Measurements from ENCODE around the gene TTLL12.

Gene TTLL12

DNA sequence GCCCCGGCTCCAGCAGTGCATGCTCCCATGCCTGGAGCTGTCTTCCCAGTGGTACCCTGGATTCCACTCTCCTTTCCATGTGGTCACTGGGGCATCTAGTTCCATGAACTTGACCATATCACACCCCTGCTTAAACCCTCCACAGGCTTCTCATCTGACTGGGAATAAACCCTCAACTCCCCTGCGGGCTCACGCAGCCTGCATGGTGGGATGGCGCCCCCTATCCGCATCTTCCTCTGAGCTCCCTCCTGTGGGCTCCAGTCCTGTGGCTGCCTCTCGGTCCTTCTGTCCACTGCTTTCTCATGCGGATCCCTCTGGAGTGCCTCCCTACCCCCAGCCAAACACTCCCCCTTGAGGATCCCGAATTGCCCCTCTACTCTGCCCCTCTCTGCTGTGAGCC, 41.4 kb upstream of the TTLL12 start:
- peaks cover 0 to 55% of the 10 kb centered on the region in 2 donors for H3K27me3 ChIP-seq

DNA sequence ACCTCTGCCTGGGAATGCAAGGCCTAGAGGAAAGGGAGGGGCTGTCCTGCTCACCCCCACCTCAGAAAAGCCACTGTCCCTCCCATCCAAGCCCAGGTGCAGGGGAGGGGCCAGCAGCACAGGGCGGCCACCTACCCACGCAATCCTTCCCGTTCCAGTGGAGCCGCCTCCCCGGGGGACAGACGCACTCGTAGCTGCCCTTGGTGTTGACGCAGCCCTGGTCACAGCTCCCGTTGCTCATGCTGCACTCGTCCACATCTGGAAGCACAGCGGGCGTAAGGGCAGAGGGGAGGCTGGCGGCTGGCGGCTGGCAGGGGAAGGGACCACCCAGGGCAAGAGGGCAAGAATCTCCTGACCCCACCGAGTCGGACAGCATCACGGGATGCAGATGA, 40.3 kb upstream of the TTLL12 start:
- TF ChIP-seq, protein P1, sequence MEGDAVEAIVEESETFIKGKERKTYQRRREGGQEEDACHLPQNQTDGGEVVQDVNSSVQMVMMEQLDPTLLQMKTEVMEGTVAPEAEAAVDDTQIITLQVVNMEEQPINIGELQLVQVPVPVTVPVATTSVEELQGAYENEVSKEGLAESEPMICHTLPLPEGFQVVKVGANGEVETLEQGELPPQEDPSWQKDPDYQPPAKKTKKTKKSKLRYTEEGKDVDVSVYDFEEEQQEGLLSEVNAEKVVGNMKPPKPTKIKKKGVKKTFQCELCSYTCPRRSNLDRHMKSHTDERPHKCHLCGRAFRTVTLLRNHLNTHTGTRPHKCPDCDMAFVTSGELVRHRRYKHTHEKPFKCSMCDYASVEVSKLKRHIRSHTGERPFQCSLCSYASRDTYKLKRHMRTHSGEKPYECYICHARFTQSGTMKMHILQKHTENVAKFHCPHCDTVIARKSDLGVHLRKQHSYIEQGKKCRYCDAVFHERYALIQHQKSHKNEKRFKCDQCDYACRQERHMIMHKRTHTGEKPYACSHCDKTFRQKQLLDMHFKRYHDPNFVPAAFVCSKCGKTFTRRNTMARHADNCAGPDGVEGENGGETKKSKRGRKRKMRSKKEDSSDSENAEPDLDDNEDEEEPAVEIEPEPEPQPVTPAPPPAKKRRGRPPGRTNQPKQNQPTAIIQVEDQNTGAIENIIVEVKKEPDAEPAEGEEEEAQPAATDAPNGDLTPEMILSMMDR (IDR thresholded peaks at IDR 0.05), result no peak
- Histone ChIP-seq H3K4me1 (peaks cover 0 to 17% (median 0%) of the 10 kb centered on the region in 4 donors), H3K9me3 (no peaks in the 10 kb centered on the region), H3K4me3 (no peak overlapping the region), H3K36me3 (no peaks in the 10 kb centered on the region), H3K27ac (no peak overlapping the region), H3K27me3 (peaks cover 0 to 57% of the 10 kb centered on the region in 2 donors)
- no peak for DNase-seq
- intact Hi-C loops (cut with DNase I; ENCODE audit: low total_unique reads), result no loop called here

More for the DNA sequence above, 41.4 kb upstream of the TTLL12 start:
- Histone ChIP-seq H3K4me1 (peaks cover 0 to 11% (median 0%) of the 10 kb centered on the region in 4 donors), H3K4me3 (no peak overlapping the region), H3K27ac (no peak overlapping the region), H3K36me3 (no peaks in the 10 kb centered on the region), H3K9me3 (no peaks in the 10 kb centered on the region)
- DNase-seq, result no peak
- TF ChIP-seq, protein P1 (IDR thresholded peaks at IDR 0.05), result no peak
- intact Hi-C loops (cut with DNase I; ENCODE audit: low total_unique reads), result no loop called here

DNA sequence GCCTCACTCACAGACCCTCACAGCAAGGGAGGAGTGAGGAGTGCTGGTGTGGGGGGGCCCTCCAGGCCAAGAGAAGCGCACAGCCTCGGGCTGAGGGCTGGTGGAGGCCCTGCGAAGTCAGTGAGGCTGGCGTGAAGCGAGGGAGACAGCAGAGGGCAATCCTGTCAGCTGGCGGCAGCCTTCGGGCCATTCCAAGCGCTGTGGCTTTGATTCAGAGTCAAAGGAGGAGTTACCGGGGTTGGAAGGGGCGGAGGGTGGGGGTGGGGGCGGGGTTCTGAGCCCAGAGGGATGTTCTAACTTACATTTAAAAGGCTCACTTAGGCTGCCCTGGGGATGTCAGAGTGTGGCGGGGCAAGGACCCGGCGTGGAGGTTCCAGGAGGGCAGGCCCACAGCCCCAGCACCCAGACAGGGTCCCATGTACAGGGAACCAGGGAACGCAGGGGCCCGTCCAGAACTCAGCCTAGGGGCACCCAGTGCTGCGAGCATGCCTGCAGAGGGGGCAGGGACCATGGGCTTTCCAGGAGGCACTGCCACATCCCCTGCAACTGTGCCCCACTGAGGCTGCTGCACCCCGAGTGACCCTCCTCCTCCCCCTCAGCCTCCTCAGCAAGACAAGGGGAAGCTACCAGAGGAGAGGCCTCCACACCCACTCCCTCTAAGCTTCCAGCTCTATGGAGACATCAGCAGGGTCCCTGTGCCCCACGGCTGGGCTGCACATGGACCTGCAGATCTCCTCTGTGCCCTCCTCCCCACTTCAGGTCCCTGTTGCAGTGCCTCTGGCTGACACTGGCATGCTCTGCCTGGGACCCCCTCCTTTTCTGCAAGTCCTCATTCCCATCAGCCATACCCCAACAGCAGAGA, 39.7 kb upstream of the TTLL12 start:
- Histone ChIP-seq H3K4me1 (peaks cover 0 to 19% (median 0%) of the 10 kb centered on the region in 4 donors), H3K27ac (no peak overlapping the region), H3K9me3 (no peaks in the 10 kb centered on the region), H3K27me3 (peaks cover 0 to 54% of the 10 kb centered on the region in 2 donors), H3K36me3 (no peaks in the 10 kb centered on the region), H3K4me3 (no peak overlapping the region)
- TF ChIP-seq, protein P1 (IDR thresholded peaks at IDR 0.05), result no peak
- intact Hi-C loops (cut with DNase I; ENCODE audit: low total_unique reads), result no loop called here
- no peak for DNase-seq

DNA sequence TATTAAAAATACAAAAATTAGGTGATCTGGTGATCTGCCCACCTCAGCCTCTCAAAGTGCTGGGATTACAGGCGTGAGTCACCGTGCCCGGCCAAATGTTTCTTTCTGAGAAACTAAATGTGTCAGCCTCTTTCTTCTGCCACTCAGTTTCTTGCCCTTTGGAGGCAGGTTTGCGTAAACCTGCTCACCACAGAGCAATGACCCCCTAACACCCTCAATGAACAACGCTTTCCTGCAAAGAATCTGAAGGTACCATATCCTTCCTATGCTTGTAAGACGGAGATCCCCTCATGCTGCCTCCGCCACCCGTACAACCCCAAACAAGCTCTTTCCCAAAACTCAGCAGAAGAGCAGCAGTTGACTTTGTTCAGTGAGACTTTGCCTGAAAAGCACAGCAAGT, 38.7 kb upstream of the TTLL12 start:
- no peak for DNase-seq
- TF ChIP-seq, protein P1 (IDR thresholded peaks at IDR 0.05), result no peak
- Histone ChIP-seq H3K36me3 (no peaks in the 10 kb centered on the region), H3K4me1 (peaks cover 0 to 13% (median 0%) of the 10 kb centered on the region in 4 donors), H3K4me3 (no peak overlapping the region), H3K9me3 (no peaks in the 10 kb centered on the region), H3K27me3 (peaks cover 0 to 52% of the 10 kb centered on the region in 2 donors), H3K27ac (no peak overlapping the region)
- intact Hi-C loops (cut with DNase I; ENCODE audit: low total_unique reads), result no loop called here

DNA sequence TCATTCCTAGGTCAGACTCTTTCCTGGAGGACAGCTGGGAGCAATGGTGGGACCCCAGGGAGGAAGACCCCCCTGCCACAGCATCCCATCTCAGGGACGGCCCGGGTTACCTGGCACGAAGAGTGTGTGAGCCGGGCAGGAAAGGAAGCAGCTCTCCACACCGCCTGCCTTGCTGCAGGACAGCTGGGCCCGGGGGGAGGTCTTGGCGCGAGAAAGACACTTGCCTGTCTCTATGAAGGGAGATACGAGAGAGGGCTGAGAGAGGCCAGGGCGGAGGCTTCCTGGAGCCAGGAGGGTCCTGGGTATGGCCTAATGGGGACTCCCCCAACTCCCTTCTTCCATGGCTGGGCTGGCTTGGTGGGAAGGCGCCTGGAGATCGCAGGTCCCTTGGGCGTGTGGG, 36.1 kb upstream of the TTLL12 start:
- H3K4me1 ChIP-seq, result peaks cover 0 to 13% (median 0%) of the 10 kb centered on the region in 4 donors
- DNase-seq, result no peak
- intact Hi-C loops (cut with DNase I; ENCODE audit: low total_unique reads), result no loop called here
- TF ChIP-seq, protein P1 (IDR thresholded peaks at IDR 0.05), result no peak
- peaks cover 0 to 42% of the 10 kb centered on the region in 2 donors for H3K27me3 ChIP-seq
- no peak overlapping the region for H3K27ac ChIP-seq
- no peaks in the 10 kb centered on the region for H3K36me3 ChIP-seq
- no peaks in the 10 kb centered on the region for H3K9me3 ChIP-seq
- no peak overlapping the region for H3K4me3 ChIP-seq
